Esophagus squamous epithelium (tissue), 5 donors: ENCODE results near the gene DAB1. TPM values are rescaled to one million over a fixed set of nuclear protein-coding genes. Genes with fewer than 3 reads are reported as not detected.
"Not testable (repeated sequence)": the region's sequence is repeated elsewhere in the genome, so short reads cannot be mapped to it uniquely, and the experiment has no call there.

Experiments
- DNase-seq: peaks from one replicate; lab custom pipeline; 2025; lab: John Stamatoyannopoulos, UW
- H3K27ac ChIP-seq, 4 donors: fragments of 200-600 bp; sonication (generic); one replicate each; pipeline ENCODE4 v1.5.1; 2016 to 2019; ENCODE audit warnings: mild to moderate bottlenecking in 1 of 4
- H3K27me3 ChIP-seq, 4 donors: fragments of 200-600 bp; sonication (generic); 1 replicate in 3 of 4; 2 replicates in 1 of 4; pipeline versions ENCODE4 v1.5.1 to v1.6.0; 2017 to 2021; ENCODE audit warnings: antibody characterized with exemption in 1 of 4
- H3K36me3 ChIP-seq, 3 donors: fragments of 200-600 bp; sonication (generic); one replicate each; pipeline ENCODE4 v1.5.1; 2016 to 2019
- H3K4me1 ChIP-seq, 3 donors: fragments of 200-600 bp; sonication (generic); one replicate each; pipeline ENCODE4 v1.5.1; 2017 to 2019
- H3K4me3 ChIP-seq, 4 donors: fragments of 200-600 bp; sonication (generic); 1 replicate in 3 of 4; 2 replicates in 1 of 4; pipeline ENCODE4 v1.5.1; 2016 to 2019; ENCODE audit warnings: mild to moderate bottlenecking in 2 of 4, moderate library complexity in 1 of 4
- H3K9me3 ChIP-seq, 3 donors: fragments of 200-600 bp; sonication (generic); one replicate each; pipeline ENCODE4 v1.5.1; 2016 to 2019
- POLR2A ChIP-seq, 4 donors: fragments of 450-650 bp; IDR thresholded peaks; one replicate each; pipeline ENCODE4 v1.6.1; 2017; ENCODE audit warnings: antibody characterized with exemption in 4 of 4, mild to moderate bottlenecking in 4 of 4, moderate library complexity in 3 of 4
- WGBS, 2 donors: methylation state at CpG; one replicate each; pipeline ENCODE4 v1.1.5; 2018; 5-methylcytosine and 5-hydroxymethylcytosine counted together
- intact Hi-C: fragments of 100-400 bp; cut with DNase I; formaldehyde crosslinking; loops from one replicate; pipeline ENCODE4 v1.15.0; 2022
- total RNA-seq, 4 donors: library from RNA; depleted of rRNA; stranded (reverse); fragments of >200 nt; gene quantifications; one replicate each; pipeline ENCODE4 v1.1.0, GENCODE V29; 2016
- TF ChIP-seq, protein P1 (sequence below), 6 experiments: fragments of 450-650 bp in 4 of 6; fragments of 200-600 bp in 2 of 6; sonication (generic) in 2 of 6; IDR thresholded peaks; one replicate each; pipeline ENCODE4 v1.5.1; 2016 to 2019; ENCODE audit warnings: antibody characterized with exemption in 6 of 6, mild to moderate bottlenecking in 4 of 6, moderate library complexity in 4 of 6
- donor health status: DM: yes; HTN: yes; CAD: no.

DAB1 gene
- total RNA-seq, 4 donors from 2014 or later = under 0.01 TPM; not detected in 3

- no peak for TF ChIP-seq POLR2A (IDR thresholded peaks at IDR 0.05)
- TF ChIP-seq, protein P1, sequence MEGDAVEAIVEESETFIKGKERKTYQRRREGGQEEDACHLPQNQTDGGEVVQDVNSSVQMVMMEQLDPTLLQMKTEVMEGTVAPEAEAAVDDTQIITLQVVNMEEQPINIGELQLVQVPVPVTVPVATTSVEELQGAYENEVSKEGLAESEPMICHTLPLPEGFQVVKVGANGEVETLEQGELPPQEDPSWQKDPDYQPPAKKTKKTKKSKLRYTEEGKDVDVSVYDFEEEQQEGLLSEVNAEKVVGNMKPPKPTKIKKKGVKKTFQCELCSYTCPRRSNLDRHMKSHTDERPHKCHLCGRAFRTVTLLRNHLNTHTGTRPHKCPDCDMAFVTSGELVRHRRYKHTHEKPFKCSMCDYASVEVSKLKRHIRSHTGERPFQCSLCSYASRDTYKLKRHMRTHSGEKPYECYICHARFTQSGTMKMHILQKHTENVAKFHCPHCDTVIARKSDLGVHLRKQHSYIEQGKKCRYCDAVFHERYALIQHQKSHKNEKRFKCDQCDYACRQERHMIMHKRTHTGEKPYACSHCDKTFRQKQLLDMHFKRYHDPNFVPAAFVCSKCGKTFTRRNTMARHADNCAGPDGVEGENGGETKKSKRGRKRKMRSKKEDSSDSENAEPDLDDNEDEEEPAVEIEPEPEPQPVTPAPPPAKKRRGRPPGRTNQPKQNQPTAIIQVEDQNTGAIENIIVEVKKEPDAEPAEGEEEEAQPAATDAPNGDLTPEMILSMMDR (IDR thresholded peaks at IDR 0.05) = no peak
- intact Hi-C loops = no loop called here
- Histone ChIP-seq H3K27ac (no peak overlapping the region), H3K9me3 (no peaks in the 10 kb centered on the region), H3K36me3 (no peaks in the 10 kb centered on the region), H3K4me1 (no peaks in the 10 kb centered on the region), H3K27me3 (no peaks in the 10 kb centered on the region), H3K4me3 (no peak overlapping the region)
- WGBS, 2 donors = 75 to 76% methylated on average over 8 of the region's 8 CpGs
- no peak for DNase-seq
Observed at GRCh38 chr1:57345916-57346315, 77.9 kb downstream of the DAB1 start.

DNA sequence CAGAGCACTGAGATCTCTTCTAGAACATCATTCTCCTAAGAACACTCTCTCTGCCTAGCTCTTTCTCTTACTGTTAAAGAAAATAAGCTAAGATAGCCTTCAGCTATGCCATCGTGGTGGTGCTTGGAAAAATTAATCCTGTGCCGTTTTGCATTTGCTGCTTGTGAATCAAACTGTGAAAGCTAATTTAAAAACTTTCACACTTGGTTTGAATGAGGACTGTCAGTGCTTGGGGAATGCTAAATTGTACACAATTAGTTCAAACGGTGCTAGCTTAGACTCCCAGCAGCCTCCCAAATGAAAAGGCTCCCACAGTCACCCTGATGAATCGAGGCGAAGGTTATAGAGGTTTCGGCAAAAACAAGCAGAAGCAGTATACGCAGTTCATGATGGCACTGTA, 79.6 kb downstream of the DAB1 start:
- DNase-seq = no peak
- Histone ChIP-seq H3K27me3 (no peaks in the 10 kb centered on the region), H3K27ac (no peak overlapping the region), H3K4me3 (no peak overlapping the region), H3K36me3 (no peaks in the 10 kb centered on the region), H3K4me1 (no peaks in the 10 kb centered on the region), H3K9me3 (no peaks in the 10 kb centered on the region)
- intact Hi-C loops = no loop called here
- TF ChIP-seq POLR2A (IDR thresholded peaks at IDR 0.05) = no peak
- TF ChIP-seq, protein P1 (IDR thresholded peaks at IDR 0.05) = no peak
- WGBS, 2 donors = 81 to 82% methylated on average over 6 to 7 of the region's 7 CpGs

DNA sequence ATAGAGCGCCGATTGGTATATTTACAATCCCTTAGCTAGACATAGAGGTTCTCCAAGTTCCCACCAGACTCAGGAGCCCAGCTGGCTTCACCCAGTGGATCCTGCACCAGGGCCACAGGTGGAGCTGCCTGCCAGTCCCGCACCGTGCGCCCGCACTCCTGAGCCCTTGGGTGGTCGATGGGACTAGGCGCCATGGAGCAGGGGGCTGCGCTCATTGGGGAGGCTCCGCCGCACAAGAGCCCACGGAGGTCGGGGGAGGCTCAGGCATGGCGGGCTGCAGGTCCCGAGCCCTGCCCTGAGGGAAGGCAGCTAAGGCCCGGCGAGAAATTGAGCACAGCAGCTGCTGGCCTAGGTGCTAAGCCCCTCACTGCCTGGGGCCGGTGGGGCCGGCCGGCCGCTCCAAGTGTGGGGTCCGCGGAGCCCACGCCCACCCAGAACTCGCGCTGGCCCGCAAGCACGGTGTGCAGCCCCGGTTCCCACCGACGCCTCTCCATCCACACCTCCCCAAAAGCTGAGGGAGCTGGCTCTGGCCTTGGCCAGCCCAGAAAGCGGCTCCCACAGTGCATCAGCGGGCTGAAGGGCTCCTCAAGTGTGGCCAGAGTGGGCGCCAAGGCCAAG, 80.5 kb downstream of the DAB1 start:
- H3K4me3 ChIP-seq, intact Hi-C loops, H3K9me3 ChIP-seq, H3K27ac ChIP-seq, H3K27me3 ChIP-seq, DNase-seq, H3K4me1 ChIP-seq, H3K36me3 ChIP-seq: not testable (repeated sequence)
- WGBS, 2 donors = 80% methylated on average over 8 of the region's 34 CpGs; no CpG with 5 or more reads in 1 of the 2 donors

GRCh38 chr1:57341721-57342120, 82.1 kb downstream of the DAB1 start:
- Histone ChIP-seq H3K27me3 (no peaks in the 10 kb centered on the region), H3K27ac (no peak overlapping the region), H3K36me3 (no peaks in the 10 kb centered on the region), H3K4me1 (no peaks in the 10 kb centered on the region), H3K9me3 (no peaks in the 10 kb centered on the region), H3K4me3 (no peak overlapping the region)
- DNase-seq = no peak
- TF ChIP-seq, protein P1 (IDR thresholded peaks at IDR 0.05) = no peak
- TF ChIP-seq POLR2A (IDR thresholded peaks at IDR 0.05) = no peak
- WGBS, 2 donors = 72 to 78% methylated on average over 3 of the region's 3 CpGs
- intact Hi-C loops = no loop called here

- no peak for DNase-seq
- 87 to 92% methylated on average over 5 to 6 of the region's 6 CpGs for WGBS, 2 donors
Observed at GRCh38 chr1:57340334-57341070, 83.4 kb downstream of the DAB1 start.

More at GRCh38 chr1:57340334-57341070, 83.4 kb downstream of the DAB1 start:
- TF ChIP-seq POLR2A (IDR thresholded peaks at IDR 0.05) = no peak
- TF ChIP-seq, protein P1 (IDR thresholded peaks at IDR 0.05) = no peak
- intact Hi-C loops = no loop called here
- Histone ChIP-seq H3K27ac (no peak overlapping the region), H3K27me3 (no peaks in the 10 kb centered on the region), H3K4me1 (no peaks in the 10 kb centered on the region), H3K36me3 (no peaks in the 10 kb centered on the region), H3K4me3 (no peak overlapping the region), H3K9me3 (no peaks in the 10 kb centered on the region)
